Stimulated activated CD8-positive, alpha-beta memory T cell treated with anti-CD3 and anti-CD28 coated beads, Interleukin-12 subunit alpha, Interleukin-12 subunit beta, amount 100 ng/mL, for 24 hours (primary cell): Measurements from ENCODE around the gene PLEKHN1.
A peak's percentile ranks its signal among the peaks of the same experiment; 100 is the strongest.
"Not testable (repeated sequence)": the region's sequence is repeated elsewhere in the genome, so short reads cannot be mapped to it uniquely, and the experiment has no call there.

Experiments used
- DNase-seq: peaks from one replicate; pipeline ENCODE4 v3.0.0-alpha.2; 2020; ENCODE audit errors: extremely low read depth

PLEKHN1 gene

DNA sequence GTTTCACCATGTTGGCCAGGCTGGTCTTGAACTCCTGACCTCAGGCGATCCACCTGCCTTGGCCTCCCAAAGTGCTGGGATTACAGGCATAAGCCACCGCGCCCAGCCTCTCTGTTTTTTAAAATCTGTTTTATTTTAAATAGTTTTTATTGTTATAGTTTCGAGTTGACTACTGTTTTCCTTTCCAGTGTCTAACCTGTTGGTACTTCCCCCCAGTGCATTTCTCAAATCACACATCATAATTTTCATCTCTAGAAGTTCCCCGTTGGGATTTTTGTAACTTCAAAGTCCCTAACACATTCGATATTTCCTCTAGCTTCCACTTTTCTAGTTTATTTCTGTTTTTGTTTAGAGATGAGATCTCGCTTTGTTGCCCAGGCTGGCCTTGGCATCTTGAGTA is 26.1 kb downstream of the PLEKHN1 start:
- no peak for DNase-seq

DNA sequence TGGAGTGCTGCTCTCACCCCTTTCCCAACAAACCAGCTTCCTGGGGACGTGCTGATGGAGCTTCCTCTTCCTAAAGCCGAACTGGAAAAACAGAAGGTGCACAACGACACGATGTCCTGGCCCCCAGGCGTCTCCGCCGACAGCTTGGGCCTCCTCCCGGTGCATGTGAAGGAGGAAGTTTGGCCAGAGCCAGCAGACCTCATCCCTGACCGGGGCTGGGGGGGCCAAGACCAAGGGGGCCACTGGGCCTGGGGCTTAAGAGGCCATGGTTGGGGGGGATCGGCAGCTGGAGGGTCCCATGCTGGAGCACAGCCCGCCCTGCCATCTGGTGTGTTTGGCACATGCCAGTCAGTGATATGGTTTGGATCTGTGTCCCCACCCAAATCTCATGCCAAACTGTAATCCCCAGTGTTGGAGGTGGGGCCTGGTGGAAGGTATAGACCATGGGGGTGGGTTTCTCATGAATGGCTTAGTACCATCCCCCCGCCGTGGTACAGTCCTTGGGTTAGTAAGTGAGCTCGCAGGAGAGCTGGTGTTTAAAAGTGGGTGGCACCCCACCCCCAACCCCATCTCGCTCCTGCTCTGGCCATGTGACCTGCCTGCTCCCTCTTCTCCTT is 27.2 kb downstream of the PLEKHN1 start:
- DNase-seq = no peak

DNA sequence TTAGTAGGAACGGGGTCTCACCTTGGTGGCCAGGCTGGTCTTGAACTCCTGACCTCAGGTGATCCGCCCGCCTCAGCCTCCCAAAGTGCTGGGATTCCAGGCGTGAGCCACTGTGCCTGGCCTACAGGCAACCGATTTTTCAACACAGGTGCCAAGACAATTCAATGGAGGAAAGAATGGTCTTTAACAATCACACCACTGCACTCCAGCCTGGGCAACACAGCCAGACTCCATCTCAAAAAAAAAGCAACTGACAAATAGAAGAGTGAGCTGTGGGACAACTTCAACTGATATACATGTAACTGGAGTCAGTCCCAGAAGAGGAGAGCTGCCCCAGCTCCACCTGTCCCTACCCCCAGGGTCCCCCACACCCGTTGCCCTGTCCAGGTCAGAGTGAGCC is 28.3 kb downstream of the PLEKHN1 start:
- not testable (repeated sequence) for DNase-seq

DNA sequence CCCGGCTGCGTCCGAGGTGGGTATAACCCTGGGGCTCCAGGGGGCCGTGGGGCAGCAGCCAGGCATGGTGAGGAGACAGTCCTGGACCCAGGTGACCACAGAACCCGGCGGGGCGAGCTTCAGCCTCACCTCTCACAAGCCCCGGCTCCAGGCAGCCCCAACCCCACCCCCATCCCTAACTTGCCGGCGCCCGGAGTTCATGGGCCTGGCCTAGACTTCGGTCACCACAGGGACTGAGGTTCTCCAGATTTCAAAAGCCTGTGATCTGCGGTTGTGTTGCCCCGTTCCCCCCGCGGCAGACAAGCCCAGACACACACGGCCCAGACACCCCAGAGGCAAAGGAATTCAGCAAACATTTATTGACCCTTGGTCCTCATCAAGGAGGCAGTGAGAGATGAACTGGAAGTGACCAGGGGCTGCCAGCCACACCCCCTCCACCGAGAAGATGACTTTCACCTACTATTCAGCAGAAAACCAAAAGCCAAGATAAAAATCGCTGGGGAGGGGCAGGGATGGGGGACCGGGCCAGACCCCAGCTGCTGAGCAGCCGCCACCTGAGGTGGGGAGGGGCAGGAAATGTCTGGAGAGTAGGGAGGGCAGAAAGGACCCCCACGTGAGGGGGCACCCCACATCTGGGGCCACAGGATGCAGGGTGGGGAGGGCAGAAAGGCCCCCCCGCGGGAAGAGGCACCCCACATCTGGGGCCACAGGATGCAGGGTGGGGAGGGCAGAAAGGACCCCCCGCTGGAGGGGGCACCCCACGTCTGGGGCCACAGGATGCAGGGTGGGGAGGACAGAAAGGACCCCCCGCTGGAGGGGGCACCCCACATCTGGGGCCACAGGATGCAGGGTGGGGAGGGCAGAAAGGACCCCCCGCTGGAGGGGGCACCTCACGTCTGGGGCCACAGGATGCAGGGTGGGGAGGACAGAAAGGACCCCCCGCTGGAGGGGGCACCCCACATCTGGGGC is 29.7 kb downstream of the PLEKHN1 start:
- DNase-seq = no peak

DNA sequence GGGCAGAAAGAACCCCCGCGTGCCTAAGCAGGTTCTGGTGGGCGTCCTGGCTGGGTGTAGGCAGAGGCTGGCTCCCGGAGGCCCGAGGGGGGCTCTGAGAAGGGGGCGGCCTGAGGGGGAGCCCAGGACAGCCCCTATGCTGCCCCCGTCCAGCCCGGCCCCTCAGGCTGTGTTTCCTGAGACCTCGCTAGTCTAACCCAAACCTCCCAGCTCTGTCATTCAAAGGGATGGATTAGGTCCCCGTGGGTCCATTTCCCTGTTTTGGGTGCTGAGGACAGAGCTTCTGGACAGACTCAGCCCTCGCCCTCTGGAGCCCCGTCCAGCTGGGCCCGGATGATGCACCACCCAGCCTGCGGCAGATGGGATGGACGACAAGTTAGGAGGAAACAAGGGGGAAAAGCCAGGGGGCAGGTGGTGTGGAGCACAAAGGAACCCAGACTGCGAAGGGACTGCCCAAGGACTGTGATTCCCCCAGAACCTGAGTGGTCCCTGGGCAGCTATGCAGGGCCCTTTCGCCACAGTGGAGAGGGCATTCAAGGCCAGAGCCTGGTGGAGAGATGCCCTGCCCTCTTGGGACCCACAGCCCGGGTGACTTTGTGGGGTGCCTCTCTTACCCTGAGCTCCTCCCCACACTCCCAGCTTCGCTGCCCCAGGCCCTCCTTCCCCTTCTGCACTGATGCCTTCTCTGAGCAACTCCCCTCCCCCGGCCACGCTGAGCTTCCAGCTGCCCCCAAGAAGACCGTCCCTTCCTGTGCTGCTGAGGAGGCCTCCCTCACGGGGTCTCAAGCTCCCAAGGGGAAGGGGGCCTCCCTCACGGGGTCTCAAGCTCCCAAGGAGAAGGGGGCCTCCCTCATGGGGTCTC is 30.8 kb downstream of the PLEKHN1 start:
- DNase-seq = no peak

DNA sequence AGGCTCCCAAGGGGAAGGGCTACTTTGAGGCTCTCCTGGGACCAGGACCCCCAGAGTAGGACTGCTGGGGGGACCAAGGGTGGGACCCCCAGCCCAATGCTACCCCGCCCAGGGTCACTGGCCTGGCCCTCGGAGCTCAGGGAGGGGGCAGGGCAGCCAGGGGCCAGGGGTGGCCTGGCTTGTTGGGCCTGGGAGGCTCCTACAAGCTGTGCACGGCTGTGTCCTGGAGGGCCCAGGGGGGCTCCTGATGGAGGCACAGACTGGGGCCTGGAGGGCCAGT is 31.4 kb downstream of the PLEKHN1 start:
- DNase-seq = no peak

DNA sequence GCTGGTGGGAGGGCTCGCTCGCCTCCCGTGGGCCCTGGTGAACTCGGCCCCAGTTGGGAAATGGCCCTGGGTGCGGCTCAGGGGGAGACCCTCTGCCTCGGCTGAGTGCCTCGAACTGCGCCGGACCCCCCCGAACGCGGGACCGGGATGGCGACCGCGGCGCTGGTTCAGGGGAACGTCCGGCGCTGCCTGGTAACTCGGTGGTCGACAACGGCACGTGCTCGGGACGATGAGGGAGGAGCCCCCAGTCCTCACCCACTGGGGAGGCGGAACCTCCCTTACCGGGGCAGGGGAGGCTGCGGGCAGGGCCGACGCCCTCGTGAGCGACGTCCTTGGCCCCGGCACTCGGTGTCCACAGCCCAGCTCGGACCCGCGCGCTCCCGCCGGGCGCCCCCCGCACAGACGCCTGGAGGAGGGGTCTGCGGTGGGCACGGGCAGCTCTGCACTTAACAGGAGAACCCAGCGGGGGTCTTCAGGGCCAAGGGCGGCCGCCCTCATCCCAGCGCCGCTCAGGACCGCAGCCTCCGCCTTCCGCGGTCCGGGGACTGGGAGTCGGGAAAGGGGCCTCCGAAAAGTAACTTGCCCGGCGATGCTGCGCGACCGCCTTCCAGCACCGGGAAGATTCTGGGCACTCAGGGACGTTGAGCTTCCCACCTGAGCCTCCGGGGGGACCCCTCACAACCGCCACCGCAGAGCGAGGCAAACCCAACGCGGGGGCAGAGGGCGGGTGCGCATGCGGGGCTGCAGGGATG is 31.9 kb downstream of the PLEKHN1 start:
- no peak for DNase-seq

DNA sequence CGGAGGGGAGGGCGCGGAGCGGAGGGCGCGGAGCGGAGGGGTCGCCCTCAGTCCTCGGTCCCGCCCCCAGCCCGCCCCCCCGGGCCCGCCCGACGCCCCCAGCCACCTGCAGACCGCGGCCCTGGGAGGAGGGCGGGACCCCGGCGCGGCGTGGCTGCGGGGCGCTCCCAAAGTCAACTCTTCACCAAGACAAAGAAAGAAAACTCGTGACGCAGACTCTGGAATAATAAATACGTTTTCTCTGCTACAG is 32.4 kb downstream of the PLEKHN1 start:
- no peak for DNase-seq

DNA sequence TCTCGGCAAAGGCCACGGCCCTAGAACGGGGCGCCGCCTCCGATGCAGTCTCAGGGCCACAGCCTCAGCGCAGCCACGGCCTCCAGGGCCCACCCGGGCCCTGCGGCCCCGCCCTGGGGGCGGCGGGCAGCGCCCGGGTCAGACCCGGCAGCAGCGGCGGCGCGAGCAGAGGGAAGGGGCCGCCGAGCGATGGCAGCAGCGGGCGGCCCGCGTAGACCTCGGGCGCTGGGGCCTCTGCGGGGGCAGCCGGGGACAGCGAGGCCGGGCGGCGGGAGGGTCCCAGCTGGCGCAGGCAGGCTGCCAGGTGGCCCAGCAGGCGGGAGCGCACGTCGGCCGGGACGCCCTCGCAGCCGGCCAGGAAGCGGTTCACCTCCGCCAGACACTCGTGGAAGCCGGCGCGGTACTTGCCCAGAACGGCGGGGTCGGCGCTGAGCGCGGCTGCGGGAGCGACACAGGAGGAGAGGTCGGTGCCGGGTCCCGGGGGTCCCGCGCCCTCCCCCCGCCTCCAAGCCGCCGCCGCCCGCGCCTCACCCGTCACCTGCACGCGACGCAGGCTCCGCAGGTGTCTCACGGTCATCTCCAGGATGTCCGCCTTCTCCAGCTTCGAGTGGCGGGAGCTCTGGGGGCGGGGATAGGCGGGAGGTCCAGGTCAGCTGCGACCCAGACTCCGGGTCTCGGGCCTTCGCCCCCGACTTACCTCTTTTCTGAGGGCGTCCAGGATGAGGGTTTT is 32.9 kb downstream of the PLEKHN1 start:
- no peak for DNase-seq

DNA sequence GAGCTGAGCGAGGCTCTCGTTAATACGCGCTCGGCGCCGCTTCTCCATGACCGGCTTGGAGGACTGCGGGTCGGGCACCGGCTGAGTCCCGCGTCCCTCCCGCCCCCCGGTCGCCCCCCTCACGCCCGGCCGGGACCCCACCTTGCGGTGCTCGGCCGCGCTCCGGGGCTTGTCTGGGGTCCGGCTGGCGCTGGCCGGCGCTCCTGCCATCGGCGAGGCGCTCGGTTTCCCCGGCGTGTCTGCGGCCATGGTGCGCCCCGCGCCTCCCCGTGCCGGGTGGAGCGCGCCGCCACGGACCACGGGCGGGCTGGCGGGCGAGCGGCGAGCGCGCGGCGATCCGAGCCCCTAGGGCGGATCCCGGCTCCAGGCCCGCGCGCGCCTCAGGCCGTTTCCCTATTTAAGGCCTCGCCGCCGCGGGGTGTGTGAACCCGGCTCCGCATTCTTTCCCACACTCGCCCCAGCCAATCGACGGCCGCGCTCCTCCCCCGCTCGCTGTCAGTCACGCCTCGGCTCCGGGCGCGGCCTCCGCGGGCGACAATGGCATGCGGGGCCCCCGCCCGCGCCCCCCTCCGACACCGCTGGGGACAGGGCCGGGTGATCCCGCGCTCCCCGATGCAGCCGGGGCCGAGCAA is 33.6 kb downstream of the PLEKHN1 start, which contains the start of gene HES4:
Gene HES4 (minus strand): TSS at position 373 of the 632 bp plus-strand sequence. CDS start 124 bp downstream, at position 249.
- DNase-seq = peak; percentile 34

DNA sequence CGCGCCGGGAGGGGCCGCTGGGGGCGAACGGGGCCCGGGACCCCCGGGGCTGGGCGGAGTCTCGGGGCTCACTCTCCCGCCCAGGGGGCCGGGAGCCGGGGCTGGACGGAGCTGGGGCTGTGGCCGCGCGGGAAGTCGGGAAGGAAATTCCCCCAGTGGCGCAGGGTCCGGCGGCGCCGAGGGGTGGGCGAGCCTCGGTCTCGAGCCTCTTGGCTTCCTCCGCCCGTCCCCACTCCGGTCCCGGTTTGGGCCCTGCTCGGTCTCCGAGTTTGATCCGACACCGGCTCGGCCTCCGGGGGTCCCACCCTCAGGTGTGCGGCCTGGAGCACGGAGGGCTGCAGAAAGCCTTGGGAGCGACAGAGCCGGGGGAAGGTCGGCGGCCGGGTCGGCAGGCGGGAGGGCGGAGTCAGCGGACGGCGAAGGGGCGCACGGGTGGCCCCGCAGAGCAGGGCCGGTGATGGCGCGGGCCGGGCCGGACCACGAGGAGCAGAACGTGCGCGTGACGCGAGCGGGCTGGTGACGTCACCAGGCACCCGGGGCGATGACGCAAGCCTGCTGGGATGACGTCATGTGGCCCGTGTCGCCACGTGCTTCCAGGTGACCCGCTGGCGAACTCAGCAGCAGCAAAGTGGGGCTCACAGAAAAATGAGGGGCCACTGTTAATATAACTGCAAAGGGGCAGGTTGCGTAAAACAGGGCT is 34.2 kb downstream of the PLEKHN1 start:
- no peak for DNase-seq

DNA sequence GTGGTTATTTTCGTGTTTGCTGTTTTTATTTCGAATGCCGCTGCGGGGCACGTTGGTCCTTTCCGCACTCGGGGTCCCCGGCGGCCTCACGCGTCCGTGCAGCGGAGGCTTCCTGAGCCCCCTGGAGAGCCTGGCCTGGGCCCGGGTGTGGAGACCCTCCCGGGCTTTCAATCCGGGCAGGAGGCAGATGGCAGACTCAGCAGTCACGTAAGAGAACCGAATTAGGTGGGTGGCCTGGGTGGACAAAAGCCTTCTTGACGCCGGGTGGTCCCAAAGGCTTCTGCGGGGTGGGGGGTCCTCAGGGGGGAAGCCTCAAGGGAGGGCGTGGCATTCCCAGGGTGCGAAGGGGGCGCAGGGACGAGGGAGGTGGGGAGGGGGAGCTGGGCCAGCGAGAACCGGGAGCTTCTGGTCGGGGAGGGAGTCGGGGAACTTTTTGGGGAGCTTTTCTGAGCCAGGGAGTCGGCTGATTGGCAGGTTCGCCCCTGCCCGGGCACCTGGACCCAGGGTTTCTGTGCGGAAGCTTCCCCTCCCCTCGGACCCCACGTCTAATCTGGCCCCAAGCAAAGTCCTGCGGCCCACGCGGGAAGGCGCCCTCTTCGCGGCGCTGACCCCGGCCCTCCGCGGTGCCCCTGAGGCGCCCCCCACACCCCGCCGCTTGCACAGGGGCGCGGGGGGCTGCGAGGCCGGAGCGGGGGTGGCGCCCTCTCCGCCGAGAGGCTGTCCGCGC is 34.9 kb downstream of the PLEKHN1 start:
- no peak for DNase-seq

DNA sequence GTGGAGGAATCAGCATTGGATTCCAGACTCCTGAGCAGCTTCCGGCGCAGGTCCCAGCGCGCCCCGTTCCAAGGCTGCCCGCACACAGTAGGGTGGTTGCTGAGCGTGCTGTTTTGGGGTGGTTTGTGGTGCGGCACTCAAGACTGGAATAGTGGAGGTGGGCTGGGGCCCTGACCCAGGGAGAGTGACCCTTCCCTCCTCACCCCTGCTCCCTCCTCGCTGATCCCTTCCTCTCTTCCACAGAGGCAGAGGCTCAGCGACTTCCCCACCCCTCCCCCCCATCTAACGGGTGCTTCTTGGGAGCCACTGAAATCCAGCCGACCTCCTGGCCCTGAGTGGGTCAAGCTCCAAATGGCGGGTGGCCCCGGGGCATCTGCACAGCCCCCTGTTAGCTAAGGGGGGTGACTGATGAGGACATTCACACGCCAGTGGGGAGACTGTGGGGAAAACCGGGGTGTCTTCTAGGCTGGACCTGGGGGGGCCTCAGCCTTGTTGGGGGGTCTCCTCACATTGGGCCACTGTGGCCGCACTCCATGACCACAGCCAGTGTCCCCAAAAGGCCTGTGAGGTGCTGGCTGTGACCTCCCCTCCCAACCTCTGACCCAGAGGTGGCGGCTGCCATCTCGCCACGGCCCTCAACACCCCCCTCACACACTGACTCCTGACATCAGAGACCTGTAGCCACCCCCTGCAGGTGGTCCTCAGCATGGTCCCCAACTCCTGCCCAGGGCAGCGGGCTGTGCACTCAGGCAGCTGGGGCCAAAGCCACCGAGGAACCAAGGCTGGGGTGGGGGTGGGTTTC is 37.5 kb downstream of the PLEKHN1 start:
- DNase-seq = no peak

DNA sequence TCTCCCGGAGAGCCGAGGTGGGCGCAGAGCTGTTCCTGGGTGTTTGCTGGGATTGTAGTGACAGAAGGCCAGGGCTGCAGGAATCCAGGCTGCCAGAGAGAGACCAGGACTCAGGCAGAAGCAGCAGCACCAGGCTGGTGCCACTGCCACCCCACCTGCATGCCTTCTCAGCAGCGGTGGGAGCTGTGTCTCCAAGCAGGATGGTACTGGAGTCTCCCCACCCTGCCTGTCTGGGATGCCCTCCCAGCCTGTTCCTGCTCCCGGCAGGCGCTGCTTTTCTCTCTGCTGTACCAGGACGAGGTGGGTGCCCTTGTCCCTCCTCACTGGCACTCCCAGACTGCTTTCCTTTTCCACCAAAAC is 38.1 kb downstream of the PLEKHN1 start:
- no peak for DNase-seq

DNA sequence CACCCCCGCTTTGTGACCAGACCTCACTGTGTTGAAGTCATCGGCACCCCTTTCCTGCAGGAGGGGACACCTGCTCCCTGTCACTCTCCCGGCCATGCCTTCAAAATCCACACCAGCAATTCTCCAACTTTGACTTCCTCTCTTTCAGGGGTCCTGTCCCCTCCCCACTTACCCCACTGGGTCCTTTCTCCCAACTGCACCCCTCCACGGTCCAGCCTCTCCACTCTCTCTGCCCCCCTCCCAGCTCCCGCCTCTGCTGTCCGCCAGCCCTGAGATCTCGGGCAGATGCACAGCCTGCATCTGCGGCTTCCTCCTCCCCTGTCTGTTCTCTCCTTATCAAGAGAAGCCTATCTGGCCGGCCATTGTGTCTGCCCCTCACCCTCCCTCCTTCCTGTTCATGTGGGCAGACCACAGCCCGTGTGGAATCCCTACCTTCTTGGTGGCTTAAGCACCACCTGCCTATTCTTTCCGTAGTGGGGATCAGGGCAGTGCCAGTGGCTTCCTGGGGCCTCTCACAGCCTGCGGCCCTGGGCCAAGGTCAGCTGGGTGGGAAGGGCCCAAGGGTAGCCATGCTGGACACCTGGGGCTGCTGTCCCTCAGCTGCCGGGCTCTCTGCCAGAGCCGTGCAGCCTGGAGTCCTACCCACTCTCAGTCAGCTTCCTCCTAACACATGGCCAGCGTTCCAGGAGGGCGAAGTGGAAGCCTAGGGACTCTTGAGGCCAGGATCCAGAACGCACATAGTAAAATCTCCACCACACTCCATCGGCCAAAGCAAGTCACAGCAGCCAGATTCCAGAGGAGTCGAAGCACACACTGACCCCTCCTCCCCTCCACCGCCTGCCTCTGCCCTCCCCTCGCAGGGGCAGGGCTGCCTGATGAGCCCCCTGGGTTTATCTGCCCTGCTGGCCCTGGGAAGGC is 38.8 kb downstream of the PLEKHN1 start:
- DNase-seq = no peak

DNA sequence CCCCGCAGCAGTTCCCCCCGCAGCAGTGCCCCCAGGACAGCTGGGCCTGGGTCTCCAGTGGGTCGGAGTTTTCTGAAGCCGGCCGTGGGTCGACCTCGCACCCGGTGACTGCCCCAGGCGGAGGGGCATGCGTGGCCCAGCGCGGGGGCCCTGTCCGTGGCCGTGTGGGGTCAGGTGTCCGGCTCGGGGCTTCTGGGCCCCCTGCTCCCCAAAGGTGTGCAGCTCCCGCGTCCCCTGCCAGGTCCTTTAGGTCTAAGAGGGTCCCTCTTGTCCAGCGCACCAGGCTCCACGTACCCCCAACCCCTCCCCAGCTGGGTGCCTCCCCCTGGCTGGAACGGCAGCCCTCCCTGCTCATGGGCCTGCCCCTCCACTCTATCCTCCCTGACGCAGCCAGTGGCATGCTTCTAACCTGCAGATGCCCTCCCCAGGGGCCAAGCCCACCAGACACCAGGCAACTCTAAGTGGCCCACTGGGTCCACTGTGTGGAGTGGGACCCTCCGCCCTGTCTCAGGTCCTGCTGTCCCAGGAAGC is 39.6 kb downstream of the PLEKHN1 start:
- no peak for DNase-seq
